Measurements from ENCODE around the gene GJC1.

Gene GJC1

DNA sequence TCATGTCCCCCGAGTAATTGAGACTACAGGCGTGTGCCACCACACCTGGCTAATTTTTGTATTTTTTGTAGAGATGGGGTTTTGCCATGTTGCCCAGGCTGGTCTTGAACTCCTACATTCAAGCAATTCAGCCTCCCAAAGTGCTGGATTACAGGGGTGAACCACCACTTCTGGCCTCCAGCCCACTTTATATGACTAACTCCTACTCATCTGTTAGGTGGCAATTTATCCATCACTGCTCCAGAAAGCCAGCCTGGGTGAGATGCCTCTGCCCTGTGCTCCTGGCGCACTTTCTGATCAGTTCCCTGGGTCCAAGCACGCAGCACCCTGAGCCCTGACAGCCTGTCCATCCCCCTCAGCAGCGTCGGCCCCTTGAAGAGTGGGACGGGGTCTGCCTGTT lies 41.9 kb downstream of the GJC1 start:
- no peak for TF ChIP-seq CTCF (IDR thresholded peaks at IDR 0.05; ENCODE audit: borderline replicate concordance, control extremely low read depth, extremely low read depth, insufficient read depth, missing control alignments)
- no peak for DNase-seq (ENCODE audit: low spot score)
- in situ Hi-C loops (cut with MboI; ENCODE audit: low sequenced_read_pairs, unreplicated experiment) = no loop called here

DNA sequence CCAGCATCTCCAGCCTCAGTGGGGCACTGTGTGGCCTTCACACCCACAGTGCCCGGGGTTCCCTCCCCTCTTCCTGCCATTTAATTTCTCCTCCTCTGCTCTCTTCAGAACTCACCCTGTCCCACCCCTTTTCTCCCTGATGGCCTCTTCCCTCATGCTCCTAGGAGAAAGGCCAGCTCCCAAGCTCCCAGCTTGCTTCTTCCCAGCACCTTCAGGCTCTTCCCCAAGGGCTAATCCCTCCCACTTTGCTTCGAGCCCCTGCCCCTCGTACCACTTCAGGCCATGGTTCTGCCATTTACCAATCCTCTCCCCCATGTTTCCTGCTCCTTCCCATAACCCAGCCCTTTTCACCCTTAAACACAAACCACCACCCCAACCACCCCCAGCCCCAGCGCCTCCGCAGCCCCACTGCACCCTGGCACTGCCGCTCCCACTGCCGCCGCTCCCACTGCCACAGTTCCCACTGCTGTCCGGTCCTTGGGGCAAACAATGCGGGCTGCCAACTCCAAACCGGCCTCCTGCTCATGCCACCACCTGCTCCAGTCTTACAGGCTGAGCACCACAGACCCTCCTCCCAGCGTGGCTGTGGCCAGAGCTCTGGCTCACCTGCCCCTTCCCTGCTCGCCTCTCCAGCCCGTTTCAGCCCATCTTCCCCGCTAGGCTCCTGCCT lies 42.7 kb downstream of the GJC1 start:
- in situ Hi-C loops (cut with MboI; ENCODE audit: low sequenced_read_pairs, unreplicated experiment) = no loop called here

GRCh38 chr17:44786551-44787081 lies 43.5 kb downstream of the GJC1 start:
- in situ Hi-C loops (cut with MboI; ENCODE audit: low sequenced_read_pairs, unreplicated experiment) = no loop called here
- no peak for DNase-seq (ENCODE audit: low spot score)
- no peak for TF ChIP-seq CTCF (IDR thresholded peaks at IDR 0.05; ENCODE audit: borderline replicate concordance, control extremely low read depth, extremely low read depth, insufficient read depth, missing control alignments)

More for the DNA sequence above, 42.7 kb downstream of the GJC1 start:
- no peak for TF ChIP-seq CTCF (IDR thresholded peaks at IDR 0.05; ENCODE audit: borderline replicate concordance, control extremely low read depth, extremely low read depth, insufficient read depth, missing control alignments)
- no peak for DNase-seq (ENCODE audit: low spot score)

DNA sequence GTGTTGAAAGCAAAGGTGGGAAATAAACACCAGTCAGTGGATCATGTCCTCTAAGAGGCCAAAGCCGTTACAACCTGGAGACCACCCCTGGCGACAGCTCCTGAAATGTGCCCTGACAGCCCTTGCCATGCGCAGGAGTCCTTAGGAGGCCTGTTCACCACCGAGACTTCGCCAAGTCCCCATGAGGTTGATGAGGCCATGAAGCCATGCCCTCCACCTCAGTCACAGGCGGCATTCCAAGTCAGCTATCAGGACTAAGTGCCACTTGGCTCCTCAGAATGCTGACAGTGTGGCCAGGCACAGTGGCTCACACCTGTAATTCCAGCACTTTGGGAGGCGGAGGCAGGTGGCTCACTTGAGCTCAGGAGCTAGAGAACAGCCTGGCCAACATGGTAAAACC lies 44.2 kb downstream of the GJC1 start:
- DNase-seq (ENCODE audit: low spot score) = no peak
- in situ Hi-C loops (cut with MboI; ENCODE audit: low sequenced_read_pairs, unreplicated experiment) = no loop called here
- TF ChIP-seq CTCF (IDR thresholded peaks at IDR 0.05; ENCODE audit: borderline replicate concordance, control extremely low read depth, extremely low read depth, insufficient read depth, missing control alignments) = no peak

DNA sequence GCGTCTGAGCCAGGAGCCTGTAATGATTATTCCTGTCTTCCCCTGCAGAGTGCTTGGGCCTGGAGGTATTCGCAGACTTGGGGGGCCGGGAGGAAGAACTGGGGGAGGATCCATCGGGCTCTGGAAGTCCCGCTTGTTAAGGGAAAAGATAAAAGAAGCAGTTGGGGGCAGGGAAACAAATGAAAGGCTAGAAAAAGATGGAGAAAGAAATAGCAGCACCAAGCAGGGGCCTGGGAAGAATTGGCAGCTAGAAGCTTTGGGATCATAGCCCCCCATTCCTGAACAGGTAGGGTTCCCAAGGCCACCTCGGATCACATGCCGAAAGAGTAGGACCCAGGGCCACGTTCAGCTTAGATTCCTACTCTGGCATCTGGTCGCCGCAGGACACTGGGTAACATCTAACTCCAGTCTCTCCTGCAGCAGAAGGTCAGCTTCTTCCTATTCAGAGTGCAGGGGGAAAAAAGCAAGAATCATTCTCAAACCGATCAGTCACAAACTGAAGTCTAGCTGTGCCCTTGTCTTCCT lies 47.7 kb downstream of the GJC1 start:
- no peak for TF ChIP-seq CTCF (IDR thresholded peaks at IDR 0.05; ENCODE audit: borderline replicate concordance, control extremely low read depth, extremely low read depth, insufficient read depth, missing control alignments)
- in situ Hi-C loops (cut with MboI; ENCODE audit: low sequenced_read_pairs, unreplicated experiment) = no loop called here
- no peak for DNase-seq (ENCODE audit: low spot score)

GRCh38 chr17:44781551-44782325 lies 48.3 kb downstream of the GJC1 start:
- DNase-seq (ENCODE audit: low spot score) = no peak
- TF ChIP-seq CTCF (IDR thresholded peaks at IDR 0.05; ENCODE audit: borderline replicate concordance, control extremely low read depth, extremely low read depth, insufficient read depth, missing control alignments) = no peak
- in situ Hi-C loops (cut with MboI; ENCODE audit: low sequenced_read_pairs, unreplicated experiment) = no loop called here

Data from GM13976 (cell line).